ENCODE results near the gene PTGES3. TPM values are rescaled to one million over a fixed set of nuclear protein-coding genes. Genes with fewer than 3 reads are reported as not detected.
A peak's percentile ranks its signal among the peaks of the same experiment; 100 is the strongest.

Gene PTGES3
- total and polyA plus RNA-seq, 12 donors: 47.3 to 296 (median 94.4) TPM

DNA sequence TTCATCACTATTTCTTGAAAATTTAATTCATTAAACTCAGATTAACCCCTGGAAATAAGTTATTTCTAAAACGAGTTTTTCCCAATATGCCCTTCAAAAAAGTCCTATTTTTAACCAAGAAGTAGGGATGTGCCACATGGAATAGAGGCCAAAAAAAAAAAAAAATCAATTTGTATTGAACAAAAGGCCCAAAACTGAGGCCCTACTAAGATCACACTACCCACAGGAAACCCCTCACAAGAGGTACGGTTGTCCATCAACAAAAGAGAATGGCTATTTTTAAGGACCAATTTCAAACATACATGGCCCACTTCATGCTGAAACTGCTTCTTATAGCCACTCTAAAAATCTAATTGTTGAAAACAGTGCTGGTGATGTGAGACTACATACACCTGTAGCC is 50.5 kb downstream of the PTGES3 start:
- Histone ChIP-seq H3K4me3 (no peak overlapping the region), H3K36me3 (replicated peaks in 1 of 2) (peaks cover 0 to 55% of the 10 kb centered on the region in 2 donors), H3K4me1 (replicated peaks in 1 of 2) (peaks cover 26 to 39% of the 10 kb centered on the region in 2 donors), H3K9me3 (replicated peaks in 1 of 3) (no peaks in the 10 kb centered on the region), H3K27ac (peak overlapping the region in 4 of 5 donors; percentile 85 to 96 (median 94)), H3K27me3 (no peaks in the 10 kb centered on the region)
- DNase-seq: no peak
- TF ChIP-seq, protein P1, sequence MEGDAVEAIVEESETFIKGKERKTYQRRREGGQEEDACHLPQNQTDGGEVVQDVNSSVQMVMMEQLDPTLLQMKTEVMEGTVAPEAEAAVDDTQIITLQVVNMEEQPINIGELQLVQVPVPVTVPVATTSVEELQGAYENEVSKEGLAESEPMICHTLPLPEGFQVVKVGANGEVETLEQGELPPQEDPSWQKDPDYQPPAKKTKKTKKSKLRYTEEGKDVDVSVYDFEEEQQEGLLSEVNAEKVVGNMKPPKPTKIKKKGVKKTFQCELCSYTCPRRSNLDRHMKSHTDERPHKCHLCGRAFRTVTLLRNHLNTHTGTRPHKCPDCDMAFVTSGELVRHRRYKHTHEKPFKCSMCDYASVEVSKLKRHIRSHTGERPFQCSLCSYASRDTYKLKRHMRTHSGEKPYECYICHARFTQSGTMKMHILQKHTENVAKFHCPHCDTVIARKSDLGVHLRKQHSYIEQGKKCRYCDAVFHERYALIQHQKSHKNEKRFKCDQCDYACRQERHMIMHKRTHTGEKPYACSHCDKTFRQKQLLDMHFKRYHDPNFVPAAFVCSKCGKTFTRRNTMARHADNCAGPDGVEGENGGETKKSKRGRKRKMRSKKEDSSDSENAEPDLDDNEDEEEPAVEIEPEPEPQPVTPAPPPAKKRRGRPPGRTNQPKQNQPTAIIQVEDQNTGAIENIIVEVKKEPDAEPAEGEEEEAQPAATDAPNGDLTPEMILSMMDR (IDR thresholded peaks at IDR 0.05): no peak
- no peak for TF ChIP-seq POLR2A (IDR thresholded peaks at IDR 0.05)
- 49 to 53% (median 52%) methylated on average over 2 of the region's 2 CpGs for WGBS, 4 donors
- intact Hi-C loops (cut with DNase I): loop anchor here in 1 of 2 donors (10.0 kb wide), 1 partner anchor 123 kb away; no protein-coding TSS in a partner anchor

DNA sequence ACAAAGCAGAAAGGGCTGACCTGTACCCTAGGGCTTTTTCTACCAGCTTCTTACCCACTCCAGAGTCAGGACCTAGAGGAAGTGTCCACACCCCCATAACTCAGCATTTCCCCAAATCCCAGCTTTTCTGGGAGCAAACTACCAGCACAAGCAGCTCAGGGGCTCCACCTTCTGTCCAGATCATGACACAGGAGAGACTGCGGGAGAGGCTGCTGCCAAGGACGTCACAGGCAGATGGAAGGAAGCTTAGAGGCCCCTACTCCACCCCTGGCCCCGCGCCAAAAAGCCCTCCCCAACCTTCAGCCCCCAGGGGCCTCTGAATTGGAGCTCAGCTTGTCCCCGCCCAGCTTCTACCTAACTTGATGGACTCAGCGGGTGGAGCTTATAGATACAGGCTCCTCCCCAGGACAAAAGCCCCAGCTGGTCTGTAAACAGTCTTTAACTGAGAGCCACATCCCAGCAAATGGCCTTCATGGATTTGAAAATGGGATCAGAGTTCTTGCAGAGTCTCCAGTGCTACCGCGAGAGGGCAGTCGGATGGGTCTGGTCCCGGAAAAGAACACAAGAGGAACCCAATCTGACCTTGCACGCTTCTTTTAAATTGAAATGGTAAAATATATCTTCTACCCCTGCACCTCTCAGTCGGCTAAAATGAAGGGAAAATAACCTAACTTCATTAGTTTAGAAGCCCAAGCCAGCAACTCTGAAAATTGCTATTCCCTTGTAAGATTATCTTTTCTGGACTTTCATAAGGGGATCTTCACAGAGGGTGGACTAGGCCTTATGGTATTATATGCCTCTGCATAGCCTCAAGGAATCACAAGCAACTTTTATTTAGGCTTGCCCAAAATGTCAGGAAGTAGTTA is 51.2 kb downstream of the PTGES3 start:
- peak; percentile 99 to 100 (median 99) for DNase-seq
- intact Hi-C loops (cut with DNase I): loop anchor here in 1 of 2 donors (10.0 kb wide), 1 partner anchor 122 kb away; no protein-coding TSS in a partner anchor
- Histone ChIP-seq H3K9me3 (replicated peaks in 1 of 3) (no peaks in the 10 kb centered on the region), H3K27me3 (no peaks in the 10 kb centered on the region), H3K4me3 (peak overlapping the region in 2 of 4 donors; percentile 78 to 84), H3K36me3 (replicated peaks in 1 of 2) (peaks cover 0 to 48% of the 10 kb centered on the region in 2 donors), H3K4me1 (replicated peaks in 1 of 2) (peaks cover 33 to 46% of the 10 kb centered on the region in 2 donors), H3K27ac (peak overlapping the region; percentile 61 to 96 (median 94))
- 0 to 2% (median 1%) methylated on average over 6 to 12 of the region's 12 CpGs for WGBS, 4 donors
- TF ChIP-seq POLR2A (IDR thresholded peaks at IDR 0.05): peak in 1 of 2 donors; percentile 73
- TF ChIP-seq, protein P1 (IDR thresholded peaks at IDR 0.05): peak; percentile 40 to 77 (median 64)

DNA sequence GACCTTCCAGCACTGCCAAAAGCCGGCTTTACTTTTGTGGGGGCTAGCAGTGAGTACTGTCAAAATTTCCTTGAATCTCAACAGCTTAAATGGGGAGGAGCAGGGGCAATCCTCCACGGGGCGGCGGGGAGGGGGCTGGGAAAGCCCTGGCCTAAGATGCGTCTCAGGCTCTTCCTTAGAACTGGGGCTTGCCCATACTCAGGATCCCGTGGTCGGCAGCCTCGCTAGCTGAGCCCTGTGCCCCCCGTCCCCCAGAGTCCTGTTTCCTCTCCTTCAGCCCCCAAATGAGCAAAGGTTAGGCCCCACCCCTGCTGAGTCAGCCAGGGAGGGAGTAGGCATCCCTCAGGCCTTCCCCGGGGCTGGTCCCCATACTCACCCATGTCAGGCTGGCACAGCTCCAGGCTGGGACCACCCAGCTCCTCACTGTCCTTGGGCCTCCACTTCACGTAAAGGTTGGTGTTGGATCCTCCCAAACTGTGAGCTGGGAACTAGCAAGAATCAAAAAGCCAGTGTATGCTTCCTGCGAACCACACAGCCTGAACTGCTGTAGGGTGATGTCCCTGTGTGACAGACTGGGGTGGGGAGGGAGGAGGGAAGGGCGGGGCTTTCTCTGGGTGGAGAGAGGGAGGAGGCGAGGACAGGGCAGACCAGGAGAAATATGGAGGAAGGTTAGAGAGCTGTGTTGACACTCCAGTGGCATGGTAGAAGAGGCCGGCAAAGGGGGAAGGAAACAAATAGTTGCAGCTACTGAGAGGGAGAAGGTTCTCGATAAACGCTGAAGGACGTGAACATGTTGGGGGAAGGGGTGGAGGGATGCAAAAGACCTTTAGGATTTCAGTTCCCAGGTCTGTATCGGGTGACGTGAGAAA is 52.0 kb downstream of the PTGES3 start:
- H3K36me3 ChIP-seq (replicated peaks in 1 of 2): peaks cover 0 to 39% of the 10 kb centered on the region in 2 donors
- peaks cover 34 to 48% of the 10 kb centered on the region in 2 donors for H3K4me1 ChIP-seq (replicated peaks in 1 of 2)
- WGBS, 4 donors: 0 to 2% (median 1%) methylated on average over 13 to 20 of the region's 20 CpGs
- no peaks in the 10 kb centered on the region for H3K9me3 ChIP-seq (replicated peaks in 1 of 3)
- peak overlapping the region; percentile 61 to 96 (median 94) for H3K27ac ChIP-seq
- intact Hi-C loops (cut with DNase I): loop anchor here in 1 of 2 donors (10.0 kb wide), 1 partner anchor 121 kb away; no protein-coding TSS in a partner anchor
- peak; percentile 90 to 97 (median 93) for DNase-seq
- peak overlapping the region; percentile 7 to 84 (median 72) for H3K4me3 ChIP-seq
- H3K27me3 ChIP-seq: no peaks in the 10 kb centered on the region
- TF ChIP-seq, protein P1 (IDR thresholded peaks at IDR 0.05): peak in 1 of 6 experiments; percentile 7
- peak in 1 of 2 donors; percentile 78 for TF ChIP-seq POLR2A (IDR thresholded peaks at IDR 0.05)
